GM18868 (cell line): Measurements from ENCODE around the gene ZNF644.
"Not testable (repeated sequence)": the region's sequence is repeated elsewhere in the genome, so short reads cannot be mapped to it uniquely, and the experiment has no call there.

Experiments used
- ATAC-seq: cut with Tn5 transposase; IDR thresholded peaks from one replicate; pipeline ENCODE4 v1.9.1; 2021; ENCODE audit warnings: mild to moderate bottlenecking, moderate library complexity; ENCODE audit not compliant: unreplicated experiment

ZNF644 gene

GRCh38 chr1:91021686-91022517 is at the start of gene ZNF644:
Gene ZNF644, minus strand, starts transcription at chr1:91022035. Its CDS starts 39,682 bp downstream, at chr1:90982353.
- ATAC-seq: peak; percentile 69

- no peak for ATAC-seq
Observed at GRCh38 chr1:91070298-91070697, 48.5 kb upstream of the ZNF644 start.

DNA sequence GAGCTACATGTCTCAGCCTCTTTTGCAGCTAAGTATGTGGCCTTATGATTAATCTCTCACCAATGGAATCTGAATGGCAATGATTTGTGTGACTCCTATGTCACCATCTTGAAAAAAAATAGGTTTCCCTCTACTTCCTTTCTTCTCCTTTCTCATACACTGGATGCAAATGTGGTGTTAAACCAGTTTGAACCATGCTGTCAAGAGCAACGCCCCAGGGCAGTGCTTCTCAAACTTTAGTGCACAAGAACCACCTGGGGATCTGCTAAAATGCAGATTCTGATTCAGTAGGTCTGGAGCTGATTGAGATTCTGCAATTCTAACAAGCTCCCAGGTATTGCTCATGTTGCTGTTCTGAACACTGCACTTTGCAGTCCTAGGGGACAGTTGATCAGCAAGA is 44.7 kb upstream of the ZNF644 start:
- no peak for ATAC-seq

DNA sequence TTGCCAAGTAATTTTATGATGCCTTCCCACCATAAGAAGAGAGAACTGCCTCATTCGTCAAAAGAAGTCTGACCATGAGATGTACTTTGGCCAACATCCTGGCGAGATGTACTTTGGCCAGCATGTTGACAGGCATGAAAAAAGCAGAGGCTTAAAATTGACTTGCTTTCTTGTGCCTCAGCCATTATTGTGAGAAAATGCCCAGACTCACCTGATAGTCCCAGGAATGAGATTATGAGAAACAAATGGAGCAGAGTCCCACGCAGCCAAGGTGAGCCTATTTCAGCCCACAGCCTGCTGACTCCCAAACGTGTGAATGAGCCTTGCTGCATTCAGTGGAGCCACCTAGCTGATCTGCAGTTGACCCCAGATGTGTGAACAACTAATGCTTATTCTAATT is 43.5 kb upstream of the ZNF644 start:
- ATAC-seq: no peak

- peak; percentile 53 for ATAC-seq
Observed at GRCh38 chr1:91063403-91063802, 41.6 kb upstream of the ZNF644 start.

- ATAC-seq: peak; percentile 37
Observed at GRCh38 chr1:91059157-91059556, 37.3 kb upstream of the ZNF644 start.

DNA sequence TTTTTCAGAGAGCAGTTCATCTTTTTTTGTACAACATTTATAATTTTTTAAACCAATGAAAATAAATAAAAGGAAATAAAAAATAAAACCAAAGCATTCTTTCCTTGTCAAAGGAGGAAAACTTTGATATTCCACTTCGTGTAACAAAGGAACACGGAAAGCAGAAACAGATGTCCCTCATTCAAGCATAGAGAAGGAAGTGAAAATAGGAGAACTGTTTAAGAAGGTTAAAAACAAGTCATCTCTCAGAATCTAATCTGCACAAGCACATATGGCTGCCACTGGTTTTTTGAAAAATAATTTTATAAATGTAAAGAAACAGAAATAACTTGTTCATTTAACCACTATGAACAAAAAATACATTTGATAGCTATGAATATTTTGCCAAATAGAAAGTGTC is 35.9 kb upstream of the ZNF644 start:
- ATAC-seq: peak; percentile 55

- ATAC-seq: peak; percentile 82
Observed at GRCh38 chr1:91054780-91055481, 33.1 kb upstream of the ZNF644 start.

DNA sequence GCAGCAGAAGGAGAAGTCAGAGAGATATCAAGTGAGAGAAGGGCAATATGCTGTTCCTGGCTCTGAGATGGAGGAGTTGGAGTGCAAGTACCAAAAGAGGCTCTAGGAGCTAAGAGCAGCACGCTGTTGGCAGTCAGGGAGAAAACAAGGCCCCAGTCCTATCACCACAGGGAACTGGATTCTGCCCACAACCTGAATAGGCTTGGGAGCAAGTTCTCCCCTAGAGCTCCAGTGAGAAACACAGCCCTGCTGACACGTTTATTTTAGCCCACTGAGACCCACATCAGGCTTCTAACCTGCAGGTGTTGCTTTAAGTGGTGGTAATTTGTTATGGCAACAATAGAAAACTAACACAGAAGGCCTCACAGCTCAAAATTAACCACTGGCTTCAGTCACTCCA is 31.8 kb upstream of the ZNF644 start:
- ATAC-seq: no peak

DNA sequence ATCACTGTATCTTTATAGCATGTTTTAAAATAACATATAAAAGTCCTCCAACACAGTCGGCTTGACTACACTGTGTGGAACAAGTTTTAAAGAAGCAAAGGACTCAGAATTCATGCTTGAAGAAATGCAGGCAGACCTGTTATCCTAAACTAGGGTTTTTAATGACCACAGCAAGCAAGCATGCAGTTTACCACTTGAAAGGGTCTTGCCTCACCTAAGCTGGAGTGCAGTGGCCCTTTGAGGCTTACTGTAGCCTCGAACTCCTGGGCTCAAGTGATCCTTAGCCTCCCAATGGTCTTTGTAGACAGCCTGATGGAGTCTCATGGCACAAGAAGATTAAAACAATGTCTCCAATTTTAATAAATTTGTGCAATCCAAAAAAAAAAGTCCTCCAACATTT is 27.7 kb upstream of the ZNF644 start:
- ATAC-seq: not testable (repeated sequence)

DNA sequence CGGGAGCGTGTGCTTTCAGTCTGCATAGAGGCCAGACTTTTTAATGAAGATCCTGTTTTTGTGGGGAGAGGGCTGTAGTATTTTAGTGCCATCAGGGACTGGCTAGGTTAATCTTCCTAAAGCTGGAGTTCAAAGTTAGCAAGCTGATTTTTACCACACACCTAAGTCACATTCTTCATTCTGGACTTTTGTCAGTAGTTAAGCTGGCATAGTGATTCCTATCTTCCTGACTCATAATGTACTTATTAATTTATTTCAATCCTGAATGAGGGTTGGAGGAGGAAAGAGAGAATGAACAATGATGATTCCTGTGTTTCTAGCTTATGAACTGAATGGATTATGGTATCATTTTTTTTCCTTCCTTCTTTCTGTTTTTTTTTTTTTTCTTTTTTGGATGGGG is 24.9 kb upstream of the ZNF644 start:
- ATAC-seq: no peak

DNA sequence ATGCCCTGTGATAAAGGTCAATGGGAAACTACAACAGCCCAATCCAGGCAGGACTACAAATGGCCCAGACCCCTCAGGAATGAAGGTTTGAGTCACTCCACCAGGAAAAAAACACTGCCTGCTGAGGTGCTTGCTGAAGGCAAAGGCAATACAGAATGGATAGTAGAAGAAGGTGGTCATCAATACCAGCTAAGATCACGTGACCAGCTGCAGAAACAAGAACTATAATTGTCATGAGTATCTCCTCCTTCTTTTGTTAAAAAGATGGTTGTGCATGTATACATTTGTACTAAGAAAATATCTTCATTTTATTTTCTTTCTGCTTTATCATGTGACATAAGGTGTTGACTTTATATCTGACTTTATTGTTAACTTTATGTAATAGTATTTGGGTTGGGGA is 23.4 kb upstream of the ZNF644 start:
- no peak for ATAC-seq

GRCh38 chr1:91044776-91045175 is 22.9 kb upstream of the ZNF644 start:
- ATAC-seq: not testable (repeated sequence)

- ATAC-seq: not testable (repeated sequence)
Observed at GRCh38 chr1:91042372-91042771, 20.5 kb upstream of the ZNF644 start.

GRCh38 chr1:91038582-91038981 is 16.7 kb upstream of the ZNF644 start:
- peak; percentile 84 for ATAC-seq

GRCh38 chr1:91036894-91037829 is 15.3 kb upstream of the ZNF644 start:
- ATAC-seq: no peak

DNA sequence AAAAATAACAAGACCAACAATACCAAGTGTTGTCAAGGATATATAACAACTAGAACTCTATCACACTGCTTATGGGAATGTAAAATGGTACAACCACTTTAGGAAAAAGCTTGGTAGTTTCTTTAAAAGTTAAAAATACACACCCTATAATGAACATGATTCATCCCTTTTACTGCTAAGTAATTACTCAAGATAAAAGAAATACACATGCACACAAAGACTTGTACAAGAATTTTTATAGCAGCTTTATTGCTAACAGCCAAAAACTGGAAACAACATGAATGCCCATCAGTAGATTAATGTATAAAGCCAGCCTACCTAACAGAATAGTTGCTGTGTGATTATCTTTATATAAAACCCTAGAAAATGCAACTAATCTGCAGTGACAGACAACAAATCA is 10.5 kb upstream of the ZNF644 start:
- ATAC-seq: no peak

GRCh38 chr1:91031081-91031480 is 9.2 kb upstream of the ZNF644 start:
- no peak for ATAC-seq

DNA sequence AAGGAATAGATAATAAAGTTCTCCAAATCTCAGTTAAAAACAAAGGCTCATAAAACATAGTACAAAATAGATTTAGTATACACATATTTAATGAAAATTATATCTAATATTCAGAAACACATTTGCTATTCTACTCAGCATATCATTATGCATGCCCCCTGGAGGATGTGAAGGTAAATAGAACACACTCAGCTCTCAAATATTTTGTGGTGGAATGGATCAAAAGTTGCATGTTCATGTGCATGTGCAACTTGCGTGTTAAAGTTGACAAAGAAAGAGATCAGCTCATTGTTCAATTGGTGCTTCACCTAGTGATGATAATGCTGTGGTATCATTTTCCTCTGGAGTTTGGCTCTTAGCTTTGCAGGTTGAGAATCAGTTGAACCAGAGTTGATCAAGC is 4.9 kb upstream of the ZNF644 start:
- no peak for ATAC-seq

DNA sequence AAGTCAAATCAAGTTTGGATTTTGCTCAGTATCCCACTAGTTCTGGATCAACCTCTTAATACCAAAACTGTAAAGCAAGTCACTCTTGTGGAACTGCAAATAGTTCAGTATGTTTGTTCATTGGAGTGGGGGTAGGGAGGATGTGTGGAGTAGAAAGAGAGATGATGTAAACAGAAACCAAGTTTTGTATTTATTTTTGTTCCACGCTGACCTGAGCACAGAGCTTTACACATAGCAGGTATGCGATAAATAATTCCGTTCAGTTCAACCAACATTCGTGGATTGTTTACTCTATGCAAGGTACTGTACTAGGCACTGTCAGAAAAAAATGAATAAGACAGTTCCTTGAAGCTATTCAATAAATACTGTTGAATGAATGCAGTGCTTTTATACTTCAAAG is 4.5 kb upstream of the ZNF644 start:
- ATAC-seq: peak; percentile 27

- ATAC-seq: no peak
Observed at GRCh38 chr1:91024481-91025119, 2.8 kb upstream of the ZNF644 start.
